SKM-1 (cell line): ENCODE data around the gene WDR86.
A peak's percentile ranks its signal among the peaks of the same experiment; 100 is the strongest.

Source experiments
- DNase-seq: peaks from one replicate; lab custom pipeline; 2025; ENCODE audit not compliant: unreplicated experiment; lab: John Stamatoyannopoulos, UW

Gene WDR86

GRCh38 chr7:151363182-151363581 lies 46.7 kb downstream of the WDR86 start:
- no peak for DNase-seq

- DNase-seq, result no peak
These were observed 48.5 kb downstream of the WDR86 start for GRCh38 chr7:151361193-151361959.

GRCh38 chr7:151352512-151352911 lies 57.3 kb downstream of the WDR86 start:
- no peak for DNase-seq

GRCh38 chr7:151351967-151352366 lies 57.9 kb downstream of the WDR86 start:
- DNase-seq, result no peak

GRCh38 chr7:151351027-151351426 lies 58.8 kb downstream of the WDR86 start:
- DNase-seq, result no peak

- DNase-seq, result no peak
These were observed 60.4 kb downstream of the WDR86 start for GRCh38 chr7:151349507-151349853.

- no peak for DNase-seq
These were observed 60.9 kb downstream of the WDR86 start for GRCh38 chr7:151348970-151349369.

- DNase-seq, result no peak
These were observed 62.6 kb downstream of the WDR86 start for GRCh38 chr7:151347200-151347599.

- no peak for DNase-seq
These were observed 63.4 kb downstream of the WDR86 start for GRCh38 chr7:151346470-151346769.

GRCh38 chr7:151345576-151346469 lies 64.0 kb downstream of the WDR86 start:
- no peak for DNase-seq

- DNase-seq, result no peak
These were observed 66.3 kb downstream of the WDR86 start for GRCh38 chr7:151343516-151343915.

GRCh38 chr7:151342811-151343210 lies 67.0 kb downstream of the WDR86 start:
- no peak for DNase-seq

GRCh38 chr7:151342102-151342646 lies 67.7 kb downstream of the WDR86 start:
- no peak for DNase-seq

GRCh38 chr7:151341357-151342101 lies 68.3 kb downstream of the WDR86 start, which contains the start of gene NUB1:
Gene NUB1, plus strand, starts transcription at chr7:151341812. Its CDS starts 3,538 bp downstream, at chr7:151345350.
- DNase-seq, result no peak

GRCh38 chr7:151340794-151341356 lies 69.0 kb downstream of the WDR86 start:
- DNase-seq, result no peak

- DNase-seq, result peak; percentile 9
These were observed 70.0 kb downstream of the WDR86 start for GRCh38 chr7:151339651-151340382.

- DNase-seq, result no peak
These were observed 71.0 kb downstream of the WDR86 start for GRCh38 chr7:151338809-151339208.

- no peak for DNase-seq
These were observed 72.5 kb downstream of the WDR86 start for GRCh38 chr7:151337346-151337745.

GRCh38 chr7:151336027-151336708 lies 73.7 kb downstream of the WDR86 start:
- DNase-seq, result no peak

- no peak for DNase-seq
These were observed 75.2 kb downstream of the WDR86 start for GRCh38 chr7:151334628-151335027.
